ENCODE measurements around the gene EPG5.

Gene EPG5, protein sequence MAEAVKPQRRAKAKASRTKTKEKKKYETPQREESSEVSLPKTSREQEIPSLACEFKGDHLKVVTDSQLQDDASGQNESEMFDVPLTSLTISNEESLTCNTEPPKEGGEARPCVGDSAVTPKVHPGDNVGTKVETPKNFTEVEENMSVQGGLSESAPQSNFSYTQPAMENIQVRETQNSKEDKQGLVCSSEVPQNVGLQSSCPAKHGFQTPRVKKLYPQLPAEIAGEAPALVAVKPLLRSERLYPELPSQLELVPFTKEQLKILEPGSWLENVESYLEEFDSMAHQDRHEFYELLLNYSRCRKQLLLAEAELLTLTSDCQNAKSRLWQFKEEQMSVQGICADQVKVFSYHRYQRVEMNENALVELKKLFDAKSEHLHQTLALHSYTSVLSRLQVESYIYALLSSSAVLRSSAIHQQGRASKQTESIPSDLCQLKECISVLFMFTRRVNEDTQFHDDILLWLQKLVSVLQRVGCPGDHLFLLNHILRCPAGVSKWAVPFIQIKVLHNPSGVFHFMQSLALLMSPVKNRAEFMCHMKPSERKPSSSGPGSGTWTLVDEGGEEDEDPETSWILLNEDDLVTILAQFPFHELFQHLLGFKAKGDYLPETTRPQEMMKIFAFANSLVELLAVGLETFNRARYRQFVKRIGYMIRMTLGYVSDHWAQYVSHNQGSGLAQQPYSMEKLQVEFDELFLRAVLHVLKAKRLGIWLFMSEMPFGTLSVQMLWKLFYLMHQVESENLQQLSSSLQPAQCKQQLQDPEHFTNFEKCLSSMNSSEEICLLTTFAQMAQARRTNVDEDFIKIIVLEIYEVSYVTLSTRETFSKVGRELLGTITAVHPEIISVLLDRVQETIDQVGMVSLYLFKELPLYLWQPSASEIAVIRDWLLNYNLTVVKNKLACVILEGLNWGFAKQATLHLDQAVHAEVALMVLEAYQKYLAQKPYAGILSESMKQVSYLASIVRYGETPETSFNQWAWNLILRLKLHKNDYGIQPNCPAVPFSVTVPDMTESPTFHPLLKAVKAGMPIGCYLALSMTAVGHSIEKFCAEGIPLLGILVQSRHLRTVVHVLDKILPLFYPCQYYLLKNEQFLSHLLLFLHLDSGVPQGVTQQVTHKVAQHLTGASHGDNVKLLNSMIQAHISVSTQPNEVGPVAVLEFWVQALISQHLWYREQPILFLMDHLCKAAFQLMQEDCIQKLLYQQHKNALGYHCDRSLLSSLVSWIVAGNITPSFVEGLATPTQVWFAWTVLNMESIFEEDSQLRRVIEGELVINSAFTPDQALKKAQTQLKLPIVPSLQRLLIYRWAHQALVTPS (N-terminal part only)
- 91.5 to 166 (median 155) reads per million in 3 donors for total RNA-seq

DNA sequence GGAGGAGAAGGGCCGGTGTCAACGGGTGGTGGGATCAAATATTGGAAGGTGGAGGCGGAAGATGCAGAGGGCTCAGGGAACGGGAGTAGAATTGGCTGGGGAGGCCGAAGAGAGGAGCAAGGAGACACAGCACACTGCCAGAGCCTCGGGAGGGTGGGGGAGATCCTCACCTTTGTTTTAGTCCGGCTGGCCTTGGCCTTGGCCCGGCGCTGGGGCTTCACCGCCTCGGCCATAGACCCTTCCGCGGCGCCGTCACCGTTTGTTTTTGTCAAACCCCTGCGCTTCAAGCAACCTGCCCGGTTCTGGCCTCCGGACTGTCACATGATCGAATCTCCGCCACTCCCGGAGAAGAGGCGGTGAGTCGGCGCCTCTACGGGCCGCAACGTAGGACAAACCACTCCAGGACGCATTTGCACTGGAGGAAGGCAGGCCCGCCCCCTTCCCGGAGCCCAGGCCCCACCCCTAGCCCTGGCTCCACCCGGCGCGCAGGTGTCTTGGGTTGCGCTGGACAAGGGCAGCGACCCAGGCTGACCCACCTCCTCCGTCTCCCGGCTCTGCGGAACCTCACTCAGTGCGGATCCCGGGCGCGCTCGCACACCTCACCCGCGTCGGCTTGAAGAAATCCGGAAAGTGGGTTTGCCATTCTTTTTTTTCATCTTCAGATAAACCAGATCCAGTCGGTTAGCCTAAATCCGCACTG lies at the start of gene EPG5:
TSS of gene EPG5 (minus strand) at position 323 of the 700 bp plus-strand sequence. CDS start at position 233, 90 bp downstream.
- H3K27me3 ChIP-seq (replicated peaks; ENCODE audit: control insufficient read depth, insufficient read depth, low read length, poor library complexity, severe bottlenecking), result no peaks in the 10 kb centered on the region
- DNase-seq, result peak; percentile 83 to 91 (median 89)
- H3K4me1 ChIP-seq (ENCODE audit: control insufficient read depth, insufficient read depth, low read length, poor library complexity, severe bottlenecking), result peaks cover 19% of the 10 kb centered on the region
- H3K9me3 ChIP-seq (ENCODE audit: control insufficient read depth, low read length), result no peaks in the 10 kb centered on the region
- H3K4me3 ChIP-seq (ENCODE audit: insufficient read depth, low read depth, low read length, poor library complexity, severe bottlenecking), result peak within 1 kb of the TSS; percentile 84
- peak within 1 kb of the TSS; percentile 83 for H3K27ac ChIP-seq (ENCODE audit: insufficient read depth, low read length, poor library complexity, severe bottlenecking)
- no peaks in the 10 kb centered on the region for H3K36me3 ChIP-seq (ENCODE audit: control insufficient read depth, insufficient read depth, low read length)

DNA sequence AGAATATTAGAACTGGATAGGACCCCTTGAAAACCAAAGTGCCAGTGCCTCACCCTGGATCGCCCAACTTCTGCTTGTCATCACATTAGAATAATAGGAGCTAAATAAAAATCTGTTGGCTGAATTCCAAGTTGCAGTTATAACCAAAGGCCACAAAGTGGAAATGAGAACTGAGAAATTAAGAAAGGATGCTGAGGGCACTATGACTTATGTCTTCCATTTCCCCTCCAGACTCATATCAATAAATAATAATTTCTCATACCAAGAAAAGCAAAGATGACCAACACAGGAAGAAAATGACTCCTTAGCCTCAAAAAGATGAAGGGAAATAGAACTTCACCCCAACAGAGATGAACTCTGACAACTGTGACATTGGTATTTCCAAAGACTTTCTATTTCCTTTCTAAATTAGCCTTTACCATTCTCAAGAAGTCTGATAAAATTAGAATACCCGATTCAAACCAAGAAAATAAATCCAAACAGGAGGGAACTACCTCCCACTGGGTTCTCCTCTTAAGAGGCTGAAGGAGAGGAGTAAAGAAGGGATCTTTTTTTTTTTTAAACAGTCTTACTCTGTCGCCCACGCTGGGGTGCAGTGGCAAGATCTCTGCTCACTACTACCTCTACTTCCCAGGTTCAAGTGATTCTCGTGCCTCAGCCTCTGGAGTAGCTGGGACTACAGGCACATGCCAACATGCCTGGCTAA lies 46.5 kb upstream of the EPG5 start:
- H3K4me1 ChIP-seq (ENCODE audit: control insufficient read depth, insufficient read depth, low read length, poor library complexity, severe bottlenecking), result no peaks in the 10 kb centered on the region
- H3K4me3 ChIP-seq (ENCODE audit: insufficient read depth, low read depth, low read length, poor library complexity, severe bottlenecking), result no peak overlapping the region
- DNase-seq, result no peak
- H3K27me3 ChIP-seq (replicated peaks; ENCODE audit: control insufficient read depth, insufficient read depth, low read length, poor library complexity, severe bottlenecking), result no peaks in the 10 kb centered on the region
- no peak overlapping the region for H3K27ac ChIP-seq (ENCODE audit: insufficient read depth, low read length, poor library complexity, severe bottlenecking)
- H3K36me3 ChIP-seq (ENCODE audit: control insufficient read depth, insufficient read depth, low read length), result no peaks in the 10 kb centered on the region
- no peaks in the 10 kb centered on the region for H3K9me3 ChIP-seq (ENCODE audit: control insufficient read depth, low read length)

DNA sequence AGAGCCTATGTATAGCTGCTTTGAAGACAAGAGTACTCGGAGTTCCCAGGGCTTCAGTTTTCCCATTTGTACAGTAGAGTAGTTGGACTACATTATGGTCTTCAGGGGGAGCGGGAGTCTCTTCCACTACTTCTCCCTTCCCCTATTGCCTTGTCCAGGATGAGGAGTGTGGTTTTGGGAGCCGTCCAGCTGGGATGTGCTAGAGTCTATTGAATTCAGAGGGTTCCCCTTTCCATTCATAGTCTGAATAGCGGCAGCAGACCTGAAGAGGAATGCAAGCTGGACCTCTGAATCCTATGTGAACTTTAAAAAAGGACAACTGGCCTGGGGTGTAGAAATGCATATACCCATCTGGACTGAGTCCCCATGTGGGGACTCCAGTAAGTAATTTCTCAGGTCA lies 43.5 kb upstream of the EPG5 start:
- H3K36me3 ChIP-seq (ENCODE audit: control insufficient read depth, insufficient read depth, low read length), result no peaks in the 10 kb centered on the region
- H3K4me1 ChIP-seq (ENCODE audit: control insufficient read depth, insufficient read depth, low read length, poor library complexity, severe bottlenecking), result no peaks in the 10 kb centered on the region
- DNase-seq, result no peak
- no peaks in the 10 kb centered on the region for H3K9me3 ChIP-seq (ENCODE audit: control insufficient read depth, low read length)
- no peaks in the 10 kb centered on the region for H3K27me3 ChIP-seq (replicated peaks; ENCODE audit: control insufficient read depth, insufficient read depth, low read length, poor library complexity, severe bottlenecking)
- no peak overlapping the region for H3K4me3 ChIP-seq (ENCODE audit: insufficient read depth, low read depth, low read length, poor library complexity, severe bottlenecking)
- no peak overlapping the region for H3K27ac ChIP-seq (ENCODE audit: insufficient read depth, low read length, poor library complexity, severe bottlenecking)

DNA sequence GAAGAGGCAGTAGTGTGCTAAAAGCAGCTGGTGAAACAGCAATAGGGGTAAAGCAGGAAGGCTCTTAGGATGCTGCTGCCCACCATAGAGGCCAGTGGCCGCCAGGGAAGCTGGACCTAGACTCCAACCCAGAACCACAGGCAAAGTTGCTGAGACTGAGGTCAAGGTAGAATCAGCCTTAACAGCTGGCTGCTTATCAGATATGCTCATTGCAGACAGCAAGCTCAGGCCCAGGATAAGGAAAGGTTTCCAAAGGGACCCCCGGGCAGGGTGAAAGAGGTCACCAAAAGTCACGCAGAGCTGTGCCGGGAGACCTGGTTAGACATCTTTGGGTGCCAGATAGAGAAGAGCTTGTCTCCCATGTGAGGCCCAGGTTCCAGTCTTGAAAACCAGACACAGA lies 42.9 kb upstream of the EPG5 start:
- DNase-seq, result no peak
- no peaks in the 10 kb centered on the region for H3K4me1 ChIP-seq (ENCODE audit: control insufficient read depth, insufficient read depth, low read length, poor library complexity, severe bottlenecking)
- no peak overlapping the region for H3K27ac ChIP-seq (ENCODE audit: insufficient read depth, low read length, poor library complexity, severe bottlenecking)
- no peaks in the 10 kb centered on the region for H3K27me3 ChIP-seq (replicated peaks; ENCODE audit: control insufficient read depth, insufficient read depth, low read length, poor library complexity, severe bottlenecking)
- no peak overlapping the region for H3K4me3 ChIP-seq (ENCODE audit: insufficient read depth, low read depth, low read length, poor library complexity, severe bottlenecking)
- no peaks in the 10 kb centered on the region for H3K36me3 ChIP-seq (ENCODE audit: control insufficient read depth, insufficient read depth, low read length)
- H3K9me3 ChIP-seq (ENCODE audit: control insufficient read depth, low read length), result no peaks in the 10 kb centered on the region

DNA sequence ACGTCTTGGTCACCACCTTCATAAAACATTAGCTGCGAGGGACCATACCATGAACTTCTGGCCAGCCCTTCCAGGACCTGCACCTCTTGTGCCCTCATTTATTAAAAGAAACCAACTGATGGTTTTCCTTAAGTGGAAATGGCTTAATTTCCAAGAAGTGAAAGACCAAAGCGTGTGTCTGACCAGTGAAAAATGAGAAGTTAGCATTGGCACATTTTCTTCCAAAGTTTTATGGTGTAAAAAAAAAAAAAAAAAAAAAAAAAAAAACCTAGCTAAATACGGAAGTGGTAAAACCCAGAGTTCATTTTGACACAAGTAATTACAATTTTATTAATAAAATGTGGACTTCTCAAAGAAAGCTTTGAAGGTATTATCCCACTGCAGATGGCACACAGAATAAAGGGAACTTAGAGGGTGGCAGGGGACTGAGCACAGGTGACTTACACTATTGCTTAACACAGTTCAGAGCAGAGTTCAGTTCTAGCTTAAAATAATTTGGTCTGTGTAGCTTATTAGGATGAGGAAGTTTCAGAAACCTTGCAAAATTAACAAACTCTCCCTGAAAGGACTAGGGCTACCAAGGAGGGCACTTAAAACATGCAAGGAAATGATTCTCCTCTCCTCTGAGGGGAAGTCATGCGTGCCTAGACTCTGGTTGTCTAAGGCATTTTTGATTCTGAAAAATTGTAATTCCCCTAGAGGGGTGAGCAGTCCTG lies 42.2 kb upstream of the EPG5 start:
- no peaks in the 10 kb centered on the region for H3K4me1 ChIP-seq (ENCODE audit: control insufficient read depth, insufficient read depth, low read length, poor library complexity, severe bottlenecking)

DNA sequence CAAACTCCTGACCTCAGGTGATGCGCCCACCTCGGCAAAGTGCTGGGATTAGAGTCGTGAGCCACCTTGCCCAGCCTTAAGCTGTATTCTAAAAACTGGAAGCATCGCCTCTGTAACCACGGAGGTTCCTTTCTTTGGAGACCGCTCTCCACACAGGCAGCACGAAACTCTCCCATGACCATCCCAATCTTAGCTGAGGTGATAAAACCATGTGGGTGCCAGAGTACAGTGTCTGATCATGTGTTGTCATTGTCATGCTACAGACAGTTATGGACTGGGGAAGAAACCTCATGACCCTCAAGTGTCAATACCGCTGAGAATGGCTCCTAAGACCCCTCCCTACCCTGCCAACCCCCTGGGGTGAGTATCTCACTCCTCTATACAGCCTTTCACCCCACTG lies 41.4 kb upstream of the EPG5 start:
- Histone ChIP-seq H3K4me1 (ENCODE audit: control insufficient read depth, insufficient read depth, low read length, poor library complexity, severe bottlenecking) (no peaks in the 10 kb centered on the region), H3K4me3 (ENCODE audit: insufficient read depth, low read depth, low read length, poor library complexity, severe bottlenecking) (no peak overlapping the region), H3K36me3 (ENCODE audit: control insufficient read depth, insufficient read depth, low read length) (no peaks in the 10 kb centered on the region), H3K27me3 (replicated peaks; ENCODE audit: control insufficient read depth, insufficient read depth, low read length, poor library complexity, severe bottlenecking) (no peaks in the 10 kb centered on the region), H3K9me3 (ENCODE audit: control insufficient read depth, low read length) (no peaks in the 10 kb centered on the region), H3K27ac (ENCODE audit: insufficient read depth, low read length, poor library complexity, severe bottlenecking) (no peak overlapping the region)
- no peak for DNase-seq

More for the DNA sequence above, 42.2 kb upstream of the EPG5 start:
- H3K36me3 ChIP-seq (ENCODE audit: control insufficient read depth, insufficient read depth, low read length), result no peaks in the 10 kb centered on the region
- no peak overlapping the region for H3K4me3 ChIP-seq (ENCODE audit: insufficient read depth, low read depth, low read length, poor library complexity, severe bottlenecking)
- no peak overlapping the region for H3K27ac ChIP-seq (ENCODE audit: insufficient read depth, low read length, poor library complexity, severe bottlenecking)
- H3K9me3 ChIP-seq (ENCODE audit: control insufficient read depth, low read length), result no peaks in the 10 kb centered on the region
- H3K27me3 ChIP-seq (replicated peaks; ENCODE audit: control insufficient read depth, insufficient read depth, low read length, poor library complexity, severe bottlenecking), result no peaks in the 10 kb centered on the region
- no peak for DNase-seq

DNA sequence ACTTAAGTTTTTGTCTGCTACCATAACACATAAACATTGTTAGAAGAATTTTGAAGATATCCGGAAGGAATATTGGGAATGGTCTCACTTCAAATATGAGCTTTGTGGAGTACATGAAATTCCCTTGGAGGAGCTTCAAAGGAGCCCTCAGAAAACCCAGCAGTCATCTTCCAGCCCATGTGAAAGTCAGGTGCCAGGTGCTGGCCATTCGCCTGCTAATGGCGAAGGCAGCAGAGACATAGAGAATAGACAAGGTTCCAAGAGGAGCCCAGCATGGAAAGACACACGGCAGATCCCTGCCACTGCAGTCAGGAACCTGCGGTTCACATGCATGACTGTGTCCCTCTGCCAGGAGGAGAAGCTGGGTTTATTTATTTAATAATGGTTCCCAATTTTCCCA lies 40.0 kb upstream of the EPG5 start:
- no peak for DNase-seq
- no peaks in the 10 kb centered on the region for H3K4me1 ChIP-seq (ENCODE audit: control insufficient read depth, insufficient read depth, low read length, poor library complexity, severe bottlenecking)
- H3K27ac ChIP-seq (ENCODE audit: insufficient read depth, low read length, poor library complexity, severe bottlenecking), result no peak overlapping the region
- no peaks in the 10 kb centered on the region for H3K27me3 ChIP-seq (replicated peaks; ENCODE audit: control insufficient read depth, insufficient read depth, low read length, poor library complexity, severe bottlenecking)
- no peak overlapping the region for H3K4me3 ChIP-seq (ENCODE audit: insufficient read depth, low read depth, low read length, poor library complexity, severe bottlenecking)
- no peaks in the 10 kb centered on the region for H3K36me3 ChIP-seq (ENCODE audit: control insufficient read depth, insufficient read depth, low read length)
- H3K9me3 ChIP-seq (ENCODE audit: control insufficient read depth, low read length), result no peaks in the 10 kb centered on the region

DNA sequence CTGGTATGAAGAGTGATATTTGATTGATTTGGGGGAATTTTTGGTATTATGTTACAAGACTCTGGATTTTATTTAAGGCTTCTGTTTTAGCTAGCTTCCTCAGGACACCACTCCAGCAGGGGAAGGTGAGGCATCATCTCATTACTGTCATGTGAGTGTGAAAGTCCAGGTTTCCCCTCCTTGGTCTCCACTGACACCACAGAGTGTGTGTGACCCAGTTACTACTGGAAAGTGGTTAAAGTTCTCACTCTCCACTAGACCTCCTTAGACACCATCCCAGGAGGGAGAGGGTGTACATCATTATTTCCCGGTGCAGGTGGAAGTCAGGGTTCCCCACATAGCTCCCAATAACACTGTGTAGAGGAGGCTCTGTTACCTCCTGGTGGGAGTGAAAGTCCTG lies 35.8 kb upstream of the EPG5 start:
- no peak for DNase-seq
- no peaks in the 10 kb centered on the region for H3K9me3 ChIP-seq (ENCODE audit: control insufficient read depth, low read length)
- no peaks in the 10 kb centered on the region for H3K27me3 ChIP-seq (replicated peaks; ENCODE audit: control insufficient read depth, insufficient read depth, low read length, poor library complexity, severe bottlenecking)
- H3K27ac ChIP-seq (ENCODE audit: insufficient read depth, low read length, poor library complexity, severe bottlenecking), result no peak overlapping the region
- H3K4me1 ChIP-seq (ENCODE audit: control insufficient read depth, insufficient read depth, low read length, poor library complexity, severe bottlenecking), result peaks cover 11% of the 10 kb centered on the region
- no peaks in the 10 kb centered on the region for H3K36me3 ChIP-seq (ENCODE audit: control insufficient read depth, insufficient read depth, low read length)
- H3K4me3 ChIP-seq (ENCODE audit: insufficient read depth, low read depth, low read length, poor library complexity, severe bottlenecking), result no peak overlapping the region

All from effector memory CD4-positive, alpha-beta T cell (primary cell).